G401 (cell line): ENCODE results near the gene SDHA. TPM values are rescaled to one million over a fixed set of nuclear protein-coding genes. Genes with fewer than 3 reads are reported as not detected.
"Not testable (repeated sequence)": the region's sequence is repeated elsewhere in the genome, so short reads cannot be mapped to it uniquely, and the experiment has no call there.

Experiments
- DNase-seq: peaks from one replicate; pipeline ENCODE4 v3.0.0-alpha.2; 2015; ENCODE audit warnings: low spot score
- in situ Hi-C: cut with HindIII; loops from 2 replicates; pipeline ENCODE4 v1.10.0; 2016; ENCODE audit warnings: low sequenced_read_pairs, mixed read lengths
- total RNA-seq: library from RNA; depleted of rRNA; stranded (reverse); fragments of >200 nt; shearing (Covaris generic); gene quantifications from 2 replicates; pipeline ENCODE4 v1.2.3, GENCODE V29; 2014

SDHA gene
- total RNA-seq, 1 experiment from 2014 or later, result 223 TPM

GRCh38 chr5:278646-279045 is 60.5 kb downstream of the SDHA start:
- no peak for DNase-seq
- in situ Hi-C loops, result no loop called here

- not testable (repeated sequence) for DNase-seq
These were observed 61.0 kb downstream of the SDHA start for GRCh38 chr5:279051-279665.

GRCh38 chr5:285991-286557 is 68.0 kb downstream of the SDHA start:
- in situ Hi-C loops, result no loop called here
- no peak for DNase-seq

More at GRCh38 chr5:279051-279665, 61.0 kb downstream of the SDHA start:
- in situ Hi-C loops, result not testable (repeated sequence)

- DNase-seq, in situ Hi-C loops: not testable (repeated sequence)
These were observed 72.1 kb downstream of the SDHA start for GRCh38 chr5:290200-290599.

GRCh38 chr5:291345-291744 is 73.2 kb downstream of the SDHA start:
- in situ Hi-C loops, DNase-seq: not testable (repeated sequence)

GRCh38 chr5:294788-295187 is 76.7 kb downstream of the SDHA start:
- in situ Hi-C loops, DNase-seq: not testable (repeated sequence)

- DNase-seq, in situ Hi-C loops: not testable (repeated sequence)
These were observed 78.1 kb downstream of the SDHA start for GRCh38 chr5:296207-296606.

- DNase-seq, in situ Hi-C loops: not testable (repeated sequence)
These were observed 78.8 kb downstream of the SDHA start for GRCh38 chr5:296954-297353.

- DNase-seq, in situ Hi-C loops: not testable (repeated sequence)
These were observed 79.3 kb downstream of the SDHA start for GRCh38 chr5:297448-297847.

GRCh38 chr5:297991-298736 is 80.0 kb downstream of the SDHA start:
- in situ Hi-C loops, DNase-seq: not testable (repeated sequence)

- no peak for DNase-seq
- in situ Hi-C loops, result no loop called here
These were observed 80.6 kb downstream of the SDHA start for GRCh38 chr5:298737-299125.

GRCh38 chr5:299921-300320 is 81.8 kb downstream of the SDHA start:
- in situ Hi-C loops, DNase-seq: not testable (repeated sequence)

GRCh38 chr5:300691-301435 is 82.7 kb downstream of the SDHA start:
- in situ Hi-C loops, DNase-seq: not testable (repeated sequence)

GRCh38 chr5:302416-302815 is 84.3 kb downstream of the SDHA start:
- in situ Hi-C loops, DNase-seq: not testable (repeated sequence)

- in situ Hi-C loops, result no loop called here
- no peak for DNase-seq
These were observed 84.8 kb downstream of the SDHA start for GRCh38 chr5:302966-303365.

GRCh38 chr5:303741-304140 is 85.6 kb downstream of the SDHA start:
- in situ Hi-C loops, DNase-seq: not testable (repeated sequence)

- in situ Hi-C loops, result no loop called here
- no peak for DNase-seq
These were observed 86.9 kb downstream of the SDHA start for GRCh38 chr5:305050-305449.

GRCh38 chr5:305459-305858 is 87.3 kb downstream of the SDHA start:
- in situ Hi-C loops, result no loop called here
- no peak for DNase-seq

GRCh38 chr5:306011-306805 is 88.1 kb downstream of the SDHA start:
- in situ Hi-C loops, result no loop called here
- no peak for DNase-seq
